22Rv1 (cell line): ENCODE measurements around the gene RPL22L1.
"Not testable (repeated sequence)": the region's sequence is repeated elsewhere in the genome, so short reads cannot be mapped to it uniquely, and the experiment has no call there.

Experiments used
- CTCF ChIP-seq: fragments of 450-650 bp; IDR thresholded peaks from 2 replicates; pipeline ENCODE4 v1.5.1; 2017; ENCODE audit warnings: mild to moderate bottlenecking
- ZFX ChIP-seq: fragments of 450-650 bp; IDR thresholded peaks from 2 replicates; pipeline ENCODE4 v1.6.1; 2017; ENCODE audit warnings: antibody characterized with exemption, borderline replicate concordance

- TF ChIP-seq CTCF, ZFX: not testable (repeated sequence)
Observed at GRCh38 chr3:170897199-170897598, 27.2 kb upstream of the RPL22L1 start.
